Activated CD8-positive, alpha-beta T cell treated with anti-CD3 and anti-CD28 coated beads for 36 hours (primary cell): ENCODE results near the gene LRRC8B. TPM values are rescaled to one million over a fixed set of nuclear protein-coding genes. Genes with fewer than 3 reads are reported as not detected.

ENCODE experiments used
- ATAC-seq: fragments of 200-7000 bp; cut with Tn5 transposase; one replicate; pipeline ENCODE4 v1.10.0; 2021; ENCODE audit warnings: mild to moderate bottlenecking, moderate library complexity
- CTCF ChIA-PET: fragments of 350-600 bp; sonication (Branson Sonifier 250); formaldehyde crosslinking; loops from one replicate; lab custom pipeline; 2021; ENCODE audit warnings: antibody characterized with exemption; lab: Charles Lee
- POLR2A ChIA-PET: fragments of 350-600 bp; sonication (Branson Sonifier 250); formaldehyde crosslinking; loops from one replicate; lab custom pipeline; 2021; ENCODE audit warnings: antibody characterized with exemption; lab: Charles Lee
- DNase-seq: peaks from one replicate; pipeline ENCODE4 v3.0.0-alpha.2; 2020
- H3K27ac Mint-ChIP-seq: one replicate; pipeline ENCODE4 v1.8.0; 2021; ENCODE audit warnings: mild to moderate bottlenecking, mixed read lengths
- H3K27me3 Mint-ChIP-seq: one replicate; pipeline ENCODE4 v1.8.0; 2021; ENCODE audit warnings: mixed read lengths
- H3K36me3 Mint-ChIP-seq: one replicate; pipeline ENCODE4 v1.8.0; 2021; ENCODE audit warnings: low read depth, mixed read lengths
- H3K4me1 Mint-ChIP-seq: one replicate; pipeline ENCODE4 v1.8.0; 2021; ENCODE audit warnings: low read depth, mixed read lengths
- H3K4me3 Mint-ChIP-seq: one replicate; pipeline ENCODE4 v1.8.0; 2021; ENCODE audit warnings: mild to moderate bottlenecking, moderate library complexity, mixed read lengths
- H3K9me3 Mint-ChIP-seq: one replicate; pipeline ENCODE4 v1.8.0; 2021; ENCODE audit warnings: mixed read lengths
- intact Hi-C: fragments of 100-400 bp; cut with micrococcal nuclease; formaldehyde crosslinking; loops from one replicate; pipeline ENCODE4 v1.10.0; 2022
- total RNA-seq, 2 experiments: library from RNA; stranded (reverse); gene quantifications; one replicate each; pipeline ENCODE4 v1.2.3, GENCODE V29; 2021
- TF ChIP-seq, protein P1 (sequence below): fragments of 200-600 bp; IDR thresholded peaks from one replicate; pipeline ENCODE4 v1.8.0; 2022; ENCODE audit warnings: antibody characterized with exemption, mild to moderate bottlenecking

The LRRC8B gene
- total RNA-seq, 2 experiments from 2014 or later, result 24.9 to 31.7 TPM

- Mint-ChIP-seq H3K9me3 (no peaks in the 10 kb centered on the region), H3K36me3 (peaks cover 52% of the 10 kb centered on the region), H3K4me1 (peaks cover 68% of the 10 kb centered on the region), H3K27ac (peak overlapping the region; percentile 91), H3K4me3 (peak overlapping the region; percentile 93), H3K27me3 (no peaks in the 10 kb centered on the region)
- TF ChIP-seq, protein P1, sequence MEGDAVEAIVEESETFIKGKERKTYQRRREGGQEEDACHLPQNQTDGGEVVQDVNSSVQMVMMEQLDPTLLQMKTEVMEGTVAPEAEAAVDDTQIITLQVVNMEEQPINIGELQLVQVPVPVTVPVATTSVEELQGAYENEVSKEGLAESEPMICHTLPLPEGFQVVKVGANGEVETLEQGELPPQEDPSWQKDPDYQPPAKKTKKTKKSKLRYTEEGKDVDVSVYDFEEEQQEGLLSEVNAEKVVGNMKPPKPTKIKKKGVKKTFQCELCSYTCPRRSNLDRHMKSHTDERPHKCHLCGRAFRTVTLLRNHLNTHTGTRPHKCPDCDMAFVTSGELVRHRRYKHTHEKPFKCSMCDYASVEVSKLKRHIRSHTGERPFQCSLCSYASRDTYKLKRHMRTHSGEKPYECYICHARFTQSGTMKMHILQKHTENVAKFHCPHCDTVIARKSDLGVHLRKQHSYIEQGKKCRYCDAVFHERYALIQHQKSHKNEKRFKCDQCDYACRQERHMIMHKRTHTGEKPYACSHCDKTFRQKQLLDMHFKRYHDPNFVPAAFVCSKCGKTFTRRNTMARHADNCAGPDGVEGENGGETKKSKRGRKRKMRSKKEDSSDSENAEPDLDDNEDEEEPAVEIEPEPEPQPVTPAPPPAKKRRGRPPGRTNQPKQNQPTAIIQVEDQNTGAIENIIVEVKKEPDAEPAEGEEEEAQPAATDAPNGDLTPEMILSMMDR, result no peak
- ATAC-seq, result peak; percentile 24
- intact Hi-C loops, result loop anchor here (5.0 to 10.0 kb wide), 3 partner anchors 39 to 351 kb away; no protein-coding TSS in a partner anchor
- peak; percentile 68 for DNase-seq
- POLR2A ChIA-PET, result interaction anchor here (0.7 to 7.7 kb wide), 16 partner anchors 9 to 322 kb away, joined by 3 to 76 read pairs (median 4); no protein-coding TSS in a partner anchor
- CTCF ChIA-PET, result interaction anchor here (0.6 to 10.4 kb wide), 21 partner anchors 11 to 212 kb away, joined by 3 to 147 read pairs (median 4); no protein-coding TSS in a partner anchor
Observed at GRCh38 chr1:89633248-89633799, 108.7 kb downstream of the LRRC8B start.

GRCh38 chr1:89633800-89634625, 109.4 kb downstream of the LRRC8B start:
- H3K27me3 Mint-ChIP-seq, result no peaks in the 10 kb centered on the region
- peaks cover 65% of the 10 kb centered on the region for H3K4me1 Mint-ChIP-seq
- intact Hi-C loops, result loop anchor here (5.0 to 10.0 kb wide), 3 partner anchors 38 to 351 kb away; no protein-coding TSS in a partner anchor
- H3K4me3 Mint-ChIP-seq, result peak overlapping the region; percentile 93
- DNase-seq (peak; percentile 46), ATAC-seq (no peak)
- TF ChIP-seq, protein P1, result no peak
- H3K36me3 Mint-ChIP-seq, result peaks cover 54% of the 10 kb centered on the region
- ChIA-PET CTCF (interaction anchor here (0.6 to 10.4 kb wide), 16 partner anchors 15 to 212 kb away, joined by 3 to 147 read pairs (median 6); no protein-coding TSS in a partner anchor), POLR2A (interaction anchor here (0.7 to 7.7 kb wide), 15 partner anchors 9 to 129 kb away, joined by 3 to 76 read pairs (median 5); no protein-coding TSS in a partner anchor)
- H3K9me3 Mint-ChIP-seq, result no peaks in the 10 kb centered on the region
- H3K27ac Mint-ChIP-seq, result peak overlapping the region; percentile 91

DNA sequence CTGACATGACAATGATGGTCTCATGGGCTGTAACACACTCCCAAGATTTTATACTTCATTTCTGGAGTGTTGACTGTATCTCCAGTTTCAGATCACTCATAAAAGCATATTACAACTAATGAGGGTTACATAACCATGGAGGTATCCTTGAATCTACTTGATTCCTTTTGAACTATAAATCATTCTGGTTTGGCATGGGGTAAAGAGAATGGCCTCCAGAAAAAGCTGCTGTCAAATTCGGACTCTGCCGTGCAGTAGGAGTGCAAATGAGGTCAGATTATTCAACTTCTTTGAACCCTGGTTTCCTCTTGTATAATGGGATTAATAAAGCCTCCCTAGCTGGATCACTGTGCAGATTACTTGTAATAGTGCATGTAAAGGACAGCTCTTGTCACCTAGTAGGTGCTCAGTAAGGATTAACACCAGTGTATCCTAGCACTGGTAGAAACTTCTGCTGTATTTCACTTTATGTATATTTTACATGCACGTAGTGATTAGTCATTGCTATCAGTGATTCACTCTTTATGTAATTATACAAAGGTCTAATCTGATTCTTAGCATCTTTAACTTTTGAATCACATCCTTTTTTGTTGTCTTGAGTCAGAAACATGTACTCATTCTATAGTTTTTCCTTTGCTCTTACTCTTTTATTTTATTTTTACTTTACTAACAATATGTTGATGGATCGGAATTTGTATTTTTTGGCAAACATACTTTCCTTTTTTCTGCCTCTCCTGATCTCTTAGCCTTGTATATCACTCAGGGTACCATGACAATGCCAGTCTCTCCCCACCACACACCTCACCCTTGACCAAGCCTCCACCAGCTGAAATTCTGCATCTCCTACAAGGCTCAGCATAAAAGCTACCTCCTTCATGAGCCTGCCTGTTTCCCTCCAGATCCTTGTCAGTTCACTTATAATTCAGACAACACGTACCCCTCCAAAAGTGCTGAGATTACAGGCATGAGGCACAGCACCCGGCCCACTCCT, 111.5 kb downstream of the LRRC8B start:
- H3K36me3 Mint-ChIP-seq, result peaks cover 52% of the 10 kb centered on the region
- ATAC-seq, result peak; percentile 45

DNA sequence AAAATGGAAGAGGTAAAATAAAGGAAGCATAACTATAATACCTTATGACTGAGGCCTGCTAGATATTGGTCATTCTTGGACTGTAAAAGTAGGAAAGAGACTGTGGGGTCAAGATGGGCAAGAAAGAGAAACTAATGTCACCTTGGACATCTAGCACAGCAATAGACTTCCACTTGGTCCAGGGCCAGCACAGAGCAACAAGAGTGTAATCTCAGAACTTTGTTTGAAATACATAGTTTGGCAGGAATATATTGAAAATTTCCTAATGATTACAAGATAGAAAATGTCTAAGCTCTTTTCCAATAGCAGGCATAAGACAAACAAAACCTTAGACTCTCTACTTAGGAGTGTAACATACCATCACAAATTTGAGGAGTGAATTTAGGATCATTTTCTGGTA, 112.9 kb downstream of the LRRC8B start:
- Mint-ChIP-seq H3K36me3 (peaks cover 53% of the 10 kb centered on the region), H3K9me3 (peaks cover 2% of the 10 kb centered on the region), H3K27ac (peak overlapping the region; percentile 88), H3K4me3 (peak overlapping the region; percentile 67), H3K27me3 (no peaks in the 10 kb centered on the region), H3K4me1 (peaks cover 57% of the 10 kb centered on the region)
- TF ChIP-seq, protein P1, result no peak
- ChIA-PET POLR2A (interaction anchor here (0.8 to 7.6 kb wide), 4 partner anchors 18 to 87 kb away, joined by 3 to 76 read pairs (median 28); no protein-coding TSS in a partner anchor), CTCF (interaction anchor here (1.0 to 10.4 kb wide), 6 partner anchors 8 to 127 kb away, joined by 3 to 147 read pairs (median 6); no protein-coding TSS in a partner anchor)
- no peak for ATAC-seq
- no peak for DNase-seq
- intact Hi-C loops, result loop anchor here (10.0 kb wide), 1 partner anchor 347 kb away; no protein-coding TSS in a partner anchor

More for the DNA sequence above, 111.5 kb downstream of the LRRC8B start:
- TF ChIP-seq, protein P1, result no peak
- peak overlapping the region; percentile 67 for H3K4me3 Mint-ChIP-seq
- peaks cover 60% of the 10 kb centered on the region for H3K4me1 Mint-ChIP-seq
- no peaks in the 10 kb centered on the region for H3K9me3 Mint-ChIP-seq
- peak; percentile 42 for DNase-seq
- intact Hi-C loops, result loop anchor here (1.0 to 10.0 kb wide), 2 partner anchors 19 to 349 kb away; no protein-coding TSS in a partner anchor
- ChIA-PET POLR2A (interaction anchor here (0.6 to 7.7 kb wide), 20 partner anchors 8 to 161 kb away, joined by 3 to 76 read pairs (median 6); partner anchors contain the start of gene LRRC8B), CTCF (interaction anchor here (0.7 to 10.4 kb wide), 16 partner anchors 9 to 152 kb away, joined by 3 to 147 read pairs (median 6); no protein-coding TSS in a partner anchor)
- H3K27ac Mint-ChIP-seq, result peak overlapping the region; percentile 88
- no peaks in the 10 kb centered on the region for H3K27me3 Mint-ChIP-seq
